ENCODE results near the gene YKT6.

YKT6 gene

DNA sequence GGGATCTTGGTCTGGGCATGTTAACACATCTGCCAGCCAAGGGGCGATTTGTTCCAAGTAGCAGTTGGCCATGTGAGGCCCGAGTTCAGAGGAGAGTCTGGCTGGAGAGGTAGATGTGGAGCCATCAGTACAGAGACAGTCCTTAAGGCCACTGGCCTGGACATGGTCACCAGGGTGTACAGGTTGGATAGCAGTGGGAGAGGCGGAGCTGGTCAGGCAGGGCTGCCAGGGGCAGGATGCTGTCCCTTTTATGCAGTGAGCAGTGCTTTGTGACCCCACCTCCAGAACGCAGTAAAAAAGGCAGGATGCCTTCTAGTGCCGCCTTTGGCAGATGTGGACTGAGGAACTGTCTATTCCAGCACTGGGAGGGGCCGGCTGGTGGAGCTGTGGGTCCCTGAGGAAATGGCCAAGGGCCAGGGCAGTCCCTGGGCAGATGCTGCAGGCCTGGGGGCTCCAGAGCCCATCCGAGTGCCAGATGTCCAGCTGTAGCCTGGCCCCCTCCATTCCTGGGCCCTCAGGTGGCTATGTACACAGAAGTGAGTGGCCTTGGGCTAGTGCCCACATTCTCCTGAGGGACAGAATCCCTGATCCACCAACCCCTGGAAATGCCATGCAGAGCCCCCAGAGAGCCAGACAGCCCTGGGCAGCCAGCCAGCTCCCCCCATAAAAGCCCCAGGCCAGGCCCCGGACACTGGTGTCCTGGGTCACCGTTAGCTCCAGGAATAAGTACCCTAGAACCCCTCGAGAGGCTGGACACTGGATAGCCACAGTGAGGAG lies 42.5 kb upstream of the YKT6 start:
- no peaks in the 10 kb centered on the region for H3K36me3 ChIP-seq (ENCODE audit: control insufficient read depth, insufficient read depth, low read length)
- no peak overlapping the region for H3K4me2 ChIP-seq (ENCODE audit: low read length)
- H3K27me3 ChIP-seq (ENCODE audit: control insufficient read depth, insufficient read depth, low read length), result no peaks in the 10 kb centered on the region
- no peaks in the 10 kb centered on the region for H3K79me2 ChIP-seq
- no peaks in the 10 kb centered on the region for H3K4me1 ChIP-seq
- no peaks in the 10 kb centered on the region for H3K9me3 ChIP-seq (ENCODE audit: control insufficient read depth, low read length)
- no peak overlapping the region for H2AFZ ChIP-seq
- no peak overlapping the region for H3K9ac ChIP-seq
- TF ChIP-seq, protein P1, sequence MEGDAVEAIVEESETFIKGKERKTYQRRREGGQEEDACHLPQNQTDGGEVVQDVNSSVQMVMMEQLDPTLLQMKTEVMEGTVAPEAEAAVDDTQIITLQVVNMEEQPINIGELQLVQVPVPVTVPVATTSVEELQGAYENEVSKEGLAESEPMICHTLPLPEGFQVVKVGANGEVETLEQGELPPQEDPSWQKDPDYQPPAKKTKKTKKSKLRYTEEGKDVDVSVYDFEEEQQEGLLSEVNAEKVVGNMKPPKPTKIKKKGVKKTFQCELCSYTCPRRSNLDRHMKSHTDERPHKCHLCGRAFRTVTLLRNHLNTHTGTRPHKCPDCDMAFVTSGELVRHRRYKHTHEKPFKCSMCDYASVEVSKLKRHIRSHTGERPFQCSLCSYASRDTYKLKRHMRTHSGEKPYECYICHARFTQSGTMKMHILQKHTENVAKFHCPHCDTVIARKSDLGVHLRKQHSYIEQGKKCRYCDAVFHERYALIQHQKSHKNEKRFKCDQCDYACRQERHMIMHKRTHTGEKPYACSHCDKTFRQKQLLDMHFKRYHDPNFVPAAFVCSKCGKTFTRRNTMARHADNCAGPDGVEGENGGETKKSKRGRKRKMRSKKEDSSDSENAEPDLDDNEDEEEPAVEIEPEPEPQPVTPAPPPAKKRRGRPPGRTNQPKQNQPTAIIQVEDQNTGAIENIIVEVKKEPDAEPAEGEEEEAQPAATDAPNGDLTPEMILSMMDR (IDR thresholded peaks at IDR 0.05), result no peak
- no peak overlapping the region for H3K4me3 ChIP-seq (ENCODE audit: low read depth, low read length)
- no peak overlapping the region for H3K27ac ChIP-seq

DNA sequence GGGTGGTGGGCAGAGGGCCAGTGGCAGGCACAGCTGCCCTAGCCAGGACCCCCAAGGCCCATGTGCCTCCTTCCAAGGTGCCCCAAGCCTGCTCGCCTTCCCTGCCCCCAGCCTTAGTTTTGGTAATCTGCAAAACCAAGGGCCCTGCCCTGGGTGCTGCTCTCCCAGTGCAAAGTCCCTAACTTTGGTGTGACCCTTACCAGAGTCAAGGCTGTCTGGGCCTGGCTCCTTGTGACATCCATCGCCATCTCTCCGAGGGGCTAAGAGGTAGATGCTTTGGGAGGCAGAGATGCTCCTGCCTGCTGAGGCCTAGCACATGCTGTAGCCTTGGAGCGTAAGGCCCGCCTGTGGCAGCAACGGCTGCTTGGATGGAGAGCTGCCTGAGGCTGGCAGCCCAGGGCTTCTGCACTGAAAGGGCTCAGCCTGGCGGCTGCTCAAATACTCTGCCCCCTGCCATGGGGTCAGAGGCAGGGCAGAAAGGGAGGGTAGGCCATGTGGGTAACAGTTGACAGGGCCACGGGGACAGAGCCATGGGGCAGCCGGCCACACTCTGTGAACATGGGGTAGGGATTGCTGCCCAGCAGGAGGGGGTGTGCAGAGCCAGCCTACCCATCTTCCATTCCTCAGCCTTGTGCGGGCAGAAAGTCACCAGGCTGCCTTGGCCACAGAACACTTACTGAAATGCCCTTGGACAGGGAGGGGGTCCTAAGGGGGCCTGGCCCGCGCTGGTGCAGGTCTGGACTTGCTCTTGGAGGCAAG lies 41.7 kb upstream of the YKT6 start:
- H3K27me3 ChIP-seq (ENCODE audit: control insufficient read depth, insufficient read depth, low read length), result no peaks in the 10 kb centered on the region
- no peak overlapping the region for H3K27ac ChIP-seq
- H3K9me3 ChIP-seq (ENCODE audit: control insufficient read depth, low read length), result no peaks in the 10 kb centered on the region
- H3K9ac ChIP-seq, result no peak overlapping the region
- H2AFZ ChIP-seq, result no peak overlapping the region
- H3K4me3 ChIP-seq (ENCODE audit: low read depth, low read length), result no peak overlapping the region
- H3K4me1 ChIP-seq, result no peaks in the 10 kb centered on the region
- no peaks in the 10 kb centered on the region for H3K36me3 ChIP-seq (ENCODE audit: control insufficient read depth, insufficient read depth, low read length)
- H3K79me2 ChIP-seq, result no peaks in the 10 kb centered on the region
- TF ChIP-seq, protein P1 (IDR thresholded peaks at IDR 0.05), result no peak
- H3K4me2 ChIP-seq (ENCODE audit: low read length), result no peak overlapping the region

DNA sequence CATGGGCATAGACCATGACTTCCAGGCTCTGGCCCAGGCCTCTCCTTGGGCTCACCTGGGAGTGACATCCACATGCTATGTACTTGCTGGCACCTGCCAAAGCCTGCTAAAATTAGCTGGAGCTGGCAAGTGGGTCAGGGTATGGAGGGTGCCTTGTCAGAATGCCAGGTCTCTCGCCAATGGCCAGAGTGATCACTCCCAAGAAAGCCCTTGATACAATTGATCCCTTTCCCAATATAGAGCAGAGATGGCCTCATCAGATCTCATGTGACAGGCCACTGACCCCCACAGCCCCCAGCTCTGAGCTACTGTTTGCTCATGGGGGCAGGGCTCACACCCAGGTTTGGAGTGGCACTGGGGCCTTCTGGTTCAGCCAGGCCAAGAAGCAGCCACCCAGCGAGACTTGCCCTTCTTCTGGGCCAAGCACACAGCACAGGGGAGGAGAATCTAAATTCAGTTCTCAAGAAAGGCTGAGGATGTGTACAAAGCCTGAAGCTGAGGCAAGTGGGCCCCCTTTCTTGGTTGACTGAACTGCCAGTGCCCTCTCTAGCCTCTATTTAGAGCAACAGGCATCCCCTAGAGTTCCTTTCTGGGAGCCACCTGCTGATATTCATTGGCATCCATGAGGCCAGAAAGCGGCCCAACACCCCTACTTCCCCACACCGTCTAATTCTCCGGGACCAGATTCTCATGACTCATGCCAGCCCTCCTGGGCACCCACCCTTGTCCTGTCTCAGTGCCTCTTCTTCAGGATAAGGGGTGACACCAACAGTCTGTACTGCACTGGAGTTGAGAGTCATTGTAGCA lies 40.8 kb upstream of the YKT6 start:
- Histone ChIP-seq H3K27ac (no peak overlapping the region), H3K36me3 (ENCODE audit: control insufficient read depth, insufficient read depth, low read length) (no peaks in the 10 kb centered on the region), H3K4me3 (ENCODE audit: low read depth, low read length) (no peak overlapping the region), H3K4me2 (ENCODE audit: low read length) (no peak overlapping the region), H3K79me2 (no peaks in the 10 kb centered on the region), H2AFZ (no peak overlapping the region), H3K27me3 (ENCODE audit: control insufficient read depth, insufficient read depth, low read length) (no peaks in the 10 kb centered on the region), H3K4me1 (no peaks in the 10 kb centered on the region), H3K9me3 (ENCODE audit: control insufficient read depth, low read length) (no peaks in the 10 kb centered on the region), H3K9ac (no peak overlapping the region)
- TF ChIP-seq, protein P1 (IDR thresholded peaks at IDR 0.05), result no peak

DNA sequence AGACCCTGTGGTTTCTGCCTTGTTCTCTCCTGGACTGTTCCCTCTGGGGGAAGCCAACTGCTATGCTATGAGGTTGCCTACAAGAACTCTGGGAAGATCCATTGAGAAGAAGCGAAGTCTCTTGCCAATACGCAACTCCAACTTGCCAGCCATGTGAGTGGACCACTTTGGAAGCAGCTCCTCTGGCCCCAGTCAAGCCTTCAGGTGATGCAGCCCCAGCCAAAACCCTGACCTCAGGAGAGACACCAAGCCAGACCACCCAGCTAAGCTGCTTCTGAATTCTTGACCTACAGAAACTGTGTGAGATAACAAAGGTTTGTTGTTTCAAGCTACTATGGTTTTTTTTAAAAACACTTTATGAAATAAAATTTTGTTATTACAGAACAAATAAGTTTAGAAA lies 39.4 kb upstream of the YKT6 start:
- Histone ChIP-seq H3K9ac (no peak overlapping the region), H3K36me3 (ENCODE audit: control insufficient read depth, insufficient read depth, low read length) (no peaks in the 10 kb centered on the region)

More for the DNA sequence above, 39.4 kb upstream of the YKT6 start:
- Histone ChIP-seq H2AFZ (no peak overlapping the region), H3K4me3 (ENCODE audit: low read depth, low read length) (no peak overlapping the region), H3K4me2 (ENCODE audit: low read length) (no peak overlapping the region), H3K9me3 (ENCODE audit: control insufficient read depth, low read length) (no peaks in the 10 kb centered on the region), H3K79me2 (no peaks in the 10 kb centered on the region), H3K27me3 (ENCODE audit: control insufficient read depth, insufficient read depth, low read length) (no peaks in the 10 kb centered on the region), H3K4me1 (no peaks in the 10 kb centered on the region), H3K27ac (no peak overlapping the region)
- TF ChIP-seq, protein P1 (IDR thresholded peaks at IDR 0.05), result no peak
